ENCODE results near the gene RAB39B.

RAB39B gene

GRCh38 chrX:155215443-155216178, 48.7 kb downstream of the RAB39B start:
- DNase-seq (ENCODE audit: low read depth in 3 of 3), result no peak

DNA sequence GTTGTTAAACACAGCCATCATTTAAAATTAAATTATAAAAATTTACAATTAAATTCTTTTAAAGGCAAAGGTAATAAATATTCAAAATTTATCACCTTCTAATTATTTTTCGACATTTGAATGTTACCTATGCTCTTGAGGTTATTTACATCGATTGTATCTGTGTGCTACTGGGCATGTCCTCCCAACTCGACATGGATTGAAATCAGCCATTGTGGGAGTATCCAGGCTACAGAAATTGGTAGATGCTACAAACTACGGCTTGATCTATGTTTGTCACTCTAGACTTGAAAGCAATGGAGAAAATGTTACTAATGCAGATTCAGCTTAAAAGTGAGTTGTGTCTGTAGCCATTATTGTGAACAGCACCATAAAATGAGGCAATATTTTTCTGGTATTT, 50.6 kb downstream of the RAB39B start:
- no peak for DNase-seq (ENCODE audit: low read depth in 3 of 3)

DNA sequence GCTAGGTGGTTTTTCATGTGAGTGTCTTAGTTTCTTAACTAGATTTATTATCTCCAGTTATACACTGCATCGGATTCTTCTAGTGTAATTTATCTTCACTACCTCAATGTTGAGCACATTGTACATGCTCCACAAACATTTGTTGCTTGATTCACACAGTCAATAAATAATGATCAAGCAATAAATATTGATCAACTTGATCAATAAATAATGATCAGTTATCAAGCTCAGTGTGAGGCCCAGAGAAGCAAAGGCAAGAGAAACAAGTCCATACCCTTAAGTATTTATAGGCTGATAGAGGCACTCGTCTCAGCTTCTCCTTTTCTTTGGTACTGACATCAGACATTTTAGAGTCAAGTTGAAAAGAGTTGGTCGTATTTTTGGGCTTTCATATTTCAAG, 53.1 kb downstream of the RAB39B start:
- no peak for DNase-seq (ENCODE audit: low read depth in 3 of 3)

Data from stimulated activated CD4-positive, alpha-beta T cell treated with anti-CD3 and anti-CD28 coated beads, TNF-alpha, amount 100 ng/mL, for 24 hours (primary cell).